Body of pancreas (tissue), 4 donors: ENCODE data around the gene SCN9A. TPM values are rescaled to one million over a fixed set of nuclear protein-coding genes. Genes with fewer than 3 reads are reported as not detected.

Source experiments
- ATAC-seq: fragments of 150-250 bp; one replicate; pipeline ENCODE4 v1.9.1; 2016
- DNase-seq, 4 donors: peaks; one replicate each; pipeline ENCODE4 v3.0.0-alpha.2; 2019
- H3K27ac ChIP-seq, 4 donors: fragments of 200-600 bp; sonication (generic); 1 replicate in 3 of 4; 2 replicates in 1 of 4; pipeline versions ENCODE4 v1.5.1 to v1.6.1; 2016 to 2019; ENCODE audit warnings: mild to moderate bottlenecking in 1 of 4, mixed read lengths in 1 of 4, moderate library complexity in 1 of 4
- H3K27me3 ChIP-seq, 2 donors: fragments of 200-600 bp; sonication (generic); one replicate each; pipeline ENCODE4 v1.6.0; 2016; ENCODE audit warnings: mild to moderate bottlenecking in 1 of 2
- H3K36me3 ChIP-seq, 2 donors: fragments of 200-600 bp; sonication (generic); replicated peaks in 1 of 2; 2 replicates each; pipeline ENCODE4 v1.5.1; 2016; ENCODE audit warnings: low read depth in 2 of 2; ENCODE audit not compliant: insufficient read depth in 1 of 2
- H3K4me1 ChIP-seq: fragments of 200-600 bp; sonication (generic); one replicate; pipeline ENCODE4 v1.6.0; 2016
- H3K4me3 ChIP-seq, 2 donors: fragments of 200-600 bp; sonication (generic); 1 replicate in 1 of 2; 2 replicates in 1 of 2; pipeline ENCODE4 v1.5.1; 2016 to 2019
- H3K9me3 ChIP-seq, 3 donors: fragments of 200-600 bp; sonication (generic); 1 replicate in 2 of 3; 2 replicates in 1 of 3; pipeline ENCODE4 v1.5.1; 2016
- POLR2A ChIP-seq, 3 donors: fragments of 450-650 bp; IDR thresholded peaks; one replicate each; pipeline ENCODE4 v1.6.1; 2016; ENCODE audit warnings: antibody characterized with exemption in 3 of 3, mild to moderate bottlenecking in 2 of 3
- WGBS, 2 donors: methylation state at CpG; one replicate each; pipeline ENCODE4 v1.1.5; 2017; 5-methylcytosine and 5-hydroxymethylcytosine counted together
- intact Hi-C: fragments of 100-400 bp; cut with DNase I; formaldehyde crosslinking; loops from one replicate; pipeline ENCODE4 v1.15.1; 2023
- total RNA-seq, 2 donors: library from RNA; depleted of rRNA; stranded (reverse); fragments of >200 nt; gene quantifications; one replicate each; pipeline ENCODE4 v1.1.0, GENCODE V29; 2016
- TF ChIP-seq, protein P1 (sequence below), 7 experiments: fragments of 450-650 bp in 4 of 7; fragments of 200-600 bp in 3 of 7; sonication (generic) in 3 of 7; IDR thresholded peaks; one replicate each; pipeline ENCODE4 v1.5.1; 2016 to 2019; ENCODE audit warnings: antibody characterized with exemption in 7 of 7

The SCN9A gene
- total RNA-seq, 2 donors from 2014 or later: 9.9 to 11.9 TPM

DNA sequence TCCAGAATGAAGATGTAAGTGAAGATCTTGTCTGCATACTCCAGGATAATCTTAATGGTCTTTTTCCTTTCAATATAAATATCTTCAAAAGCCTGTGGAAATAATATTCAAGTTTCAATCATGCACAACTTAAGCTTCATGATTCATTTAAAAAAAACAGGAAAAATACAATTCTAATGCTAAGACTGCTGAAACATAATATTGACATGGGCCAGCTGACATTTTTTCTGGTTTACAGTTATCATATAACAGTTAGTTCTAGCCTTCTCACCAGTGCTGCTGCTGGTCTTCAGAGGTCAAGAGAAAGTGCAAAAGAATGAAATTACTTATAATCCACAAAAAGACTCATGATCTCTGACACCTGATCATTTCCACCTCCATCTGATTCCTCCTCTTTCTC, 137.6 kb downstream of the SCN9A start:
- Histone ChIP-seq H3K4me3 (no peak overlapping the region), H3K4me1 (no peaks in the 10 kb centered on the region), H3K36me3 (no peaks in the 10 kb centered on the region), H3K9me3 (no peaks in the 10 kb centered on the region), H3K27ac (no peak overlapping the region), H3K27me3 (no peaks in the 10 kb centered on the region)
- TF ChIP-seq POLR2A (IDR thresholded peaks at IDR 0.05): no peak
- TF ChIP-seq, protein P1, sequence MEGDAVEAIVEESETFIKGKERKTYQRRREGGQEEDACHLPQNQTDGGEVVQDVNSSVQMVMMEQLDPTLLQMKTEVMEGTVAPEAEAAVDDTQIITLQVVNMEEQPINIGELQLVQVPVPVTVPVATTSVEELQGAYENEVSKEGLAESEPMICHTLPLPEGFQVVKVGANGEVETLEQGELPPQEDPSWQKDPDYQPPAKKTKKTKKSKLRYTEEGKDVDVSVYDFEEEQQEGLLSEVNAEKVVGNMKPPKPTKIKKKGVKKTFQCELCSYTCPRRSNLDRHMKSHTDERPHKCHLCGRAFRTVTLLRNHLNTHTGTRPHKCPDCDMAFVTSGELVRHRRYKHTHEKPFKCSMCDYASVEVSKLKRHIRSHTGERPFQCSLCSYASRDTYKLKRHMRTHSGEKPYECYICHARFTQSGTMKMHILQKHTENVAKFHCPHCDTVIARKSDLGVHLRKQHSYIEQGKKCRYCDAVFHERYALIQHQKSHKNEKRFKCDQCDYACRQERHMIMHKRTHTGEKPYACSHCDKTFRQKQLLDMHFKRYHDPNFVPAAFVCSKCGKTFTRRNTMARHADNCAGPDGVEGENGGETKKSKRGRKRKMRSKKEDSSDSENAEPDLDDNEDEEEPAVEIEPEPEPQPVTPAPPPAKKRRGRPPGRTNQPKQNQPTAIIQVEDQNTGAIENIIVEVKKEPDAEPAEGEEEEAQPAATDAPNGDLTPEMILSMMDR (IDR thresholded peaks at IDR 0.05): no peak
- no peak for DNase-seq
- intact Hi-C loops: no loop called here
- ATAC-seq: no peak

DNA sequence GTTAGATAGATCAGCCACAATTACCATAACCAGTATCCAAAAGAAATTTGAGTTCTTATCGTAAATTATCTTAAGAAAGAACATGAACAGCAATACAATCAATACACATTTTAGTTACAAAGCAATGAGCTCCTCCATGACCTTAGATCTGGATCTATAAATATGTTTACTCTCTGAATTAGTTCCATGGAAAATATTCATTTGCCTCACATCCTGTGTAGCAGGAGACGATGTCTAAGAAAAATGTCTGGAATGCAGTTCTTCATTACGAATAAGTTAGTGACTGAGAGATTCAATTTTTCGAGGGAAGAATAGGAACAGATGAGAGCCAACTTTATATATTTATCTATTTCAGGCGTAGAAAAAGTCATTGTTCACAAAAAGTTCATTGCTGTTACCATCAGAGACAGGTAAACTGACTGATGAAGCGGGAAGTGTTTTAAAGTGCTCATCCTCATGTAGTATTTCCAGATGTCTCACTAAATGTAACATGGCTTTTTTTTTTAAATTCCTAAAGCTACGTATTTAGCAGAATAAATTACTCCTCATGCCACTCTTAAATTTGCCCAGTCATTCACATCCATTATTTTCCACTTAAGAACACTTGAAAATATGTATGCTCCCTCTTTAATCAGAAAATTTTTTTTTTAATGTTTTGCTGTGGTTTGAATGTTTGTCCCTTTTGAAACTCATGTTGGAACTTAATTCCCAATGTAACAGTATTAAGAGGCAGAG, 141.5 kb downstream of the SCN9A start:
- peaks cover 14% of the 10 kb centered on the region for H3K4me1 ChIP-seq
- H3K27me3 ChIP-seq: no peaks in the 10 kb centered on the region
- 62 to 75% methylated on average over 7 of the region's 7 CpGs for WGBS, 2 donors
- H3K36me3 ChIP-seq: no peaks in the 10 kb centered on the region
- no peak overlapping the region for H3K4me3 ChIP-seq
- DNase-seq: no peak
- H3K27ac ChIP-seq: no peak overlapping the region
- no peak for ATAC-seq
- no peaks in the 10 kb centered on the region for H3K9me3 ChIP-seq
- no peak for TF ChIP-seq POLR2A (IDR thresholded peaks at IDR 0.05)
- TF ChIP-seq, protein P1 (IDR thresholded peaks at IDR 0.05): no peak
- intact Hi-C loops: no loop called here

DNA sequence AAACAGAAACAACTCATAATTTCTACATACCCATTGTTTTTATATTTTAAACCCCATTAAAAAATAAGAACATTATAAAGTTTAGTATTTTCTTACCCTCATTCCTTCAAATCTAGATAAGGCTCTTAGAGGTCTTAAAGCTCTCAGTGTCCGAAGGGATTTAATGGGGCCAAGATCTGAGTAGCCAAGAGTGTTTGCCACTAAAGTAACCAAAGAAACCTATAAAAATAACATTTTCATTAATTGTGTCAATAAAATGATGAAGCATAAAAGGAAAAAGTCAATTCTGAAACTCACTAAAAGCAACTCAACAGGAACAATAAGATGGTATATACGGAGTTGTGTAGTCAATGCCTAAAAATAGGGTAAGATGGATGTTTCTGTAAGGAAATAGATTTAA, 142.5 kb downstream of the SCN9A start:
- DNase-seq (no peak), ATAC-seq (no peak)
- no peak for TF ChIP-seq POLR2A (IDR thresholded peaks at IDR 0.05)
- TF ChIP-seq, protein P1 (IDR thresholded peaks at IDR 0.05): no peak
- Histone ChIP-seq H3K4me3 (no peak overlapping the region), H3K36me3 (no peaks in the 10 kb centered on the region), H3K27ac (no peak overlapping the region), H3K4me1 (peaks cover 14% of the 10 kb centered on the region), H3K27me3 (no peaks in the 10 kb centered on the region), H3K9me3 (no peaks in the 10 kb centered on the region)
- intact Hi-C loops: no loop called here
- 92 to 95% methylated on average over 2 of the region's 2 CpGs for WGBS, 2 donors

DNA sequence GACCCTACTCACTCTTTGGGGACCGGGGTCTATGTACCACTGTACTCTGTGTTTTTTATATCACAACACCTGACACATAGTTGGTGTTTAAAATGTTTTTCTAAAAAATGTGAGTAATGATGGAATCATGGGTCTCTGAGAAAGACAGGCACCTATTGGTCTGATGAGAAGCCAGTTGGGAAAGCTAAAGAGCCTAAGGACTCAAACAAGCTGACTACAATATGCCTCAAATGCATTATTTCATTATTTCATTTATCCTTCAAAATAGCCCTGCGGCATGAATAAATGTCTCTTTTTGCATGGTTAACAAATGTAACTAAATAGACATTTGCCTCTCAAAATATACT, 145.0 kb downstream of the SCN9A start:
- peaks cover 14% of the 10 kb centered on the region for H3K4me1 ChIP-seq
- TF ChIP-seq POLR2A (IDR thresholded peaks at IDR 0.05): no peak
- TF ChIP-seq, protein P1 (IDR thresholded peaks at IDR 0.05): no peak
- H3K9me3 ChIP-seq: peaks cover 0 to 3% (median 0%) of the 10 kb centered on the region in 3 donors
- WGBS, 2 donors: 50 to 68% methylated on average over 2 of the region's 2 CpGs
- H3K27ac ChIP-seq: peak overlapping the region; percentile 21 to 73 (median 68)
- ATAC-seq (no peak), DNase-seq (no peak)
- H3K4me3 ChIP-seq: no peak overlapping the region
- intact Hi-C loops: no loop called here
- H3K36me3 ChIP-seq: no peaks in the 10 kb centered on the region
- no peaks in the 10 kb centered on the region for H3K27me3 ChIP-seq
